Amygdala (tissue), 56 donors: ENCODE results near the gene FGF6.
"Not testable (repeated sequence)": the region's sequence is repeated elsewhere in the genome, so short reads cannot be mapped to it uniquely, and the experiment has no call there.

Experiments
- DNase-seq, 56 donors: peaks; one replicate each; lab custom pipeline; 2025; lab: John Stamatoyannopoulos, UW

Gene FGF6

DNA sequence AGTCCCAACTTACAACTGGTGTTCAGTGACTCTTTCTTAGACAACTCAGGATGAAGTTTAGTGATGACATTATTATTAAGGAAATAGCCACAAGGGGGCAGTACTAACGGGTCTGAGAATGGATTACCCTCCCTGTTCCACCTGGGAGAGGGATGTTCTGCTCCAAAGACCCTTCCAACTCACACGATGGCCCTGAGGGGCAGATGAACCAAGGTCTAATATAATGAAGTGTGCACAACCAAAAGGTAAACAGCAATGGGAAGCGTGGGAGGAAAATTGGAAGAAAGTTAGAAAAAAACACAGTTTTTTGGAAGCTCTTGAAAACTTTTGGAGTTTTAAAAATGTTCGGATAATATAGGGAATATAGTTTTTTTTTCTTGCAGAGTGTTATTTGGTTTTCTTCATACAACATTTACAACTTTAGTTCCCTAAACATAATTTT, 24.0 kb downstream of the FGF6 start:
- peak in 2 of 56 donors; percentile 3 to 13 for DNase-seq

DNA sequence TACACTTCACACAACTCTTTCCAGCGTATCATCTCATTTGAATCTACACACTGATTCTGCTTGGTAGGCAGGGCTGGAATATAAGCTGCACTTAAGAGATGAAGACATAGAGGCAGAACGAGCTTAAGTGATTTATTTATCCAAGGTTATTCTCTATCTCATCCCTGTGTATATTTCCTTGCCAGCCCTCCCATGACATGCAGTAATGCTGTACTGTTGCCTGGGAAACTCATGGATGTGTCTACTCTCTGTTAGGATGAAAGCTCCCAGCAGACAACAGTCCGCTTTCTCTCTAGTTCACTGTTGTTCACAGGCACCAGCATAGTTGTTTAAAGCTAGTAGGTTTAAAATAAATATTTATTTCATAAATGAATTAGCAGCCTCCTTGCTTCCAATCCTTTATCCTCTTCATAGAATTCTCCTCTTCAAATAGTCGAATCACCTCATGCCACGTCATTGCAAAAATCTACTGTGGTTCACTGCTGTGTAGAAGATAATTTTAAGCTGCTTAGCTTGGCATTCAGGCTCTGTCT, 25.4 kb downstream of the FGF6 start:
- DNase-seq, result no peak

DNA sequence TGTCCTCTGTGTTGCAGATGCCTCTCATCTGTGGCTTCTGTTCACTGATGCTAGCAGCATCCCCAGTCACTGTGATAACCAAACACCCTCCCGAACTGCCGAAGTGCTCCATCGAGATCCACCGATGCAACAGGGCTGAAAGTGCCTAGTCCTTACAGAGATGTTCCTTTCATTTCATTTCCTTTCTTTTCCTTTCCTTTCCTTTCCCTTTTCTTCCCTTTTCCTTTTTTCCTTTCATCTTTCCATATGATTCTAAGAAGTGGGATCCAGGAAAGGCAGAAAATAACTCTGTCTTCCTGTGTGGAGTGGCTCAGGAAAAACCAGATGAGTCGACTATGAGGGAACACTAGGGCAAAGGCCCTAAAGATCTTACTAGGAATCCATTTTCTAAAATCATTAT, 26.7 kb downstream of the FGF6 start:
- DNase-seq, result no peak

DNA sequence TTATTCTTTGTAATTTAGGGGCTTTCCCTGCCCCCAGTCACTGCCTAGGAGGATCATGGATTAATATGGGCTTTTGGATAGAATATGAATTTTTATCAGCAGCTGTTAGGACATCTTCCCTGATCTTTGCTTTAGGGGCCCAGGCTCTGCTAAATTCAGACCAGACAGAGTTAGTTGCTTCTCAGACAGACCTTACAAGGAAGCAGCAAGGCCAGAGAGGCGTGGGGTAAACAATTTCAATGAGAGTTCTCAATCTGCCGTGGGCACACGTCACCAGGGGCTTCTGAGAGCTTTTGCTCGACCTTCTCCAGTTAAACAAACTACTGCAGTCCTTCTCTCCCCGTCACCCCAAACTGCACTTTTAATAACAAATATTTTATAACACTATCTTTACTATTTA, 27.7 kb downstream of the FGF6 start:
- DNase-seq, result no peak

DNA sequence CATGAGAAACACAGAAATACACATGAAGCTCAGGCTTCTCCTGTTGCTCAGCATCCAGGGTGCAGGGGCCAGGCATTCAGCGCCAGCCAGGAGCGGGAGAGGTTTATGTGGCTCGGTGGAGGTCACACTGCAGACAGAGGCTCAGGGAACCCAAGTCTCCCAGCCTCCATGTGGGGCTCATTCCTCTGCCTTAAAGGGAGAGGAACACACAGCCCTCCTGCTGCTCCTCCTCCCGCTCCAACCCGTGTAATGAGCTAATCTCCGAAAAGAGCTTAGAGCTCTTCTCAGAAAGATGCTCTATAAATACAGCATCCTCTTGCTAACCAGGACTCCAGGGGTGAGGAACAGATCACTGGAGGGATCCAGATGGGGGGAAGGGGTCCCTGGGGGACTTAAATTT, 28.2 kb downstream of the FGF6 start:
- DNase-seq, result no peak

DNA sequence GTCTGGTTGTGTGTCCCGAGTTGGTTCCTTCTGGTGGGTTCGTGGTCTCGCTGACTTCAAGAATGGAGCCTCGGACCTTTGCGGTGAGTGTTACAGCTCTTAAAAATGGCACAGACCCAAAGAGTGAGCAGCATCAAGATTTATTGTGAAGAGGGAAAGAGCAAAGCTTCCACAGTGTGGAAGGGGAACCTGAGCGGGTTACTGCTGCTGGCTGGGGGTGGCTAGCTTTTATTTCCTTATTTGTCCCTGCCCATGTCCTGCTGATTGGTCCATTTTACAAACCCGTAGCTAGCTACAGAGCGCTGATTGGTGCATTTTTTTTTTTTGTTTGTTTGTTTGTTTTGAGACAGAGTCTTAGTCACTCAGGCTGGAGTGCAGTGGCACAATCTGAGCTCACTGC, 29.3 kb downstream of the FGF6 start:
- no peak for DNase-seq

DNA sequence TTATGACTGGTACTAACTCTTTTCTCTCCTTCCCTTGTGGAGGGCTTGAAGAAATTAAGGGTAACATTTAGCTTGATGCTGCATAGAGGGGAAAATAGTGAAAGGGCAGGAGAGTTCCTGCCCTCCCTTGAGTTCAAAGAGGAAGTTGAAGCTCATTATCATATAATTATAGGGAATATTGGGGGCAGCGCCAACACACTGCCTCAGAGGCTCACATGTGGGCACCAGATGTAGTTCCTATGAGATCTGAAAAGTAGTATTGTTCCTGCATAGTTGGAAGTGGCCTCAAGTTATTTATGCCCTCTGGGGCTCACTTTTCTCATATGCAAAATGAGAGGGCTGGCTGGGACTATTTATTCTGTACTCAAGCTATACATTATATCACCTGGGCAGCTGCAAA, 33.1 kb downstream of the FGF6 start:
- no peak for DNase-seq

DNA sequence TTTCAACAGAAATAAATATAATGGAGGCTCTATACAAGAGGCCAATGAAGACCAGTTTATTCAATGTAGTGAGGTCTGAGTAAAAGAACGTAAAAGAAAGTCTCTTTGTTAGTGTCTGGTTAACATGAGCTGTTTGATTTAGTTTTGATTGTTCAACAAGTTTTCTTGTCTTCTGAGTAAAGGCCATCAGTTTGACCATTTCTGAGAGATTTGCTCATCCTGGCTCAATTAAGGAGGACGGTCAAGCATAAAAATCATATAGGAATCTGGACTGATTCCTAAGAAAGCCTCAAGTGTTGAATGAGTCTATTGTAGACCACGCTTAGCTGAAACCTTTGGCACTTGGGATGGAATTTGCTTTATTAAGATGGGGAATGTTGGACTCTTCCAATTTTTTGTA, 33.6 kb downstream of the FGF6 start:
- DNase-seq, result no peak

DNA sequence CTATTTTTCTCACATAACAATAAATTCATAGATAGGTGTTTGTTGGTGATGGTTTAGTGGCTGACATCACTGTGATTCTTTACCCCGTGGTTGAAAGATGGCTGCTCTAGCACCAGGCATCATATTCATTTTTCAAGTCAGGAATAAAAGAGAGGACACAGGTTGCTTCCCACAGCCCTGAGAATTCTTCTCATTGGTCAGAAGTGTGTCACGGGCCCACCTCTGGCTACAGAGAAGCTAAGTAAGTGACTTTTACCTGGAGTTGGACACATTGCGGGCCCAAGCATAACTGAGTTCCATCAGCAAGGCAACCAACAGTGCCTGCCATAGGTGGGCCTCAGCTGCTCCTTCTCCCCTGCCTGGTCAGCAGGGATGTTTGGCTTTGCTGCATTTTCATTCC, 38.5 kb downstream of the FGF6 start:
- DNase-seq, result no peak

DNA sequence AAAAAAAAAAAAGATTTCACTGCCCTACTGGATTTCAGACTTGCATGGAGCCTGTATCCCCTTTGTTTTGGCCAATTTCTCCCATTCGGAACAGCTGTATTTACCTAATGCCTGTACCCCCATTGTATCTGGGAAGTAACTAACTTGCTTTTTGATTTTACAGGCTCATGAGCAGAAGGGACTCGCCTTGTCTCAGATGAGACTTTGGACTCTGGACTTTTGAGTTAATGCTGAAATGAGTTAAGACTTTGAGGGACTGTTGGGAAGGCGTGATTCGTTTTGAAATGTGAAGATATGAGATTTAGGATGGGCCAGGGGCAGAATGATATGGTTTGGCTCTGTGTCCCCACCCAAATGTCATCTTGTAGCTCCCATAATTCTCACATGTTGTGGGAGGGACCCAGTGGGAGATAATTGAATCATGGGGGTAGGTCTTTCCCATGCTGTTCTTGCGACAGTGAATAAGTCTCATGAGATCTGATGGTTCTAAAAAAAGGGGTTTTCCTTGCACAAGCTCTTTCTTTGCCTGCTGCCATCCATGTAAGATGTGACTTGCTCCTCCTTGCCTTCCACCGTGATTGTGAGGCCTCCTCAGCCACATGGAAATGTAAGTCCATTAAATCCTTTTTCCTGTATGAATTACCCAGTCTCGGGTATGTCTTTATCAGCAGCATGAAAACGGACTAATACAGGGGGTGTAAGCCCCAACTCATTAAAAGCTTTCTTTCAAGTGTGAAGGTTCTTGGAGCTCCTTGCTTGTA, 40.6 kb downstream of the FGF6 start:
- not testable (repeated sequence) for DNase-seq

DNA sequence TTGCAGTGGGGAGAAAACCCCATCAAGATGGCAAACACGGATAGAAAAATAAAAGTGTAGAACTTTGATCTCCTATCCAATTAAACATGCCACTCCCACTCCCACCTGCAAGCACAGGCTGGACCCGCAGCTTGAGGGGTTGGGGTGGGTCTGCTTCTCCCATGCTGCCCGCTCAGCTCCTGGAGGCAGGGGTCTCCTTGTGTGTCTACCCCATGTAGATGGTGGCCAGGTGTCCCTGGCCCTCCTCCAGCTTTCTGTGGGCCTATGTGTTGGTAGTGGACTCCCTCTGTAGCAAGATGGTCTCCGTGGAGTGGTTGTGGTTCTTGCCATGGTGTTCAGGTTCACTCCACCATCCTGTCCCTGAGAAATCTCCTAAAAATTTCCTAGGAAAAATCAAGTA, 42.6 kb downstream of the FGF6 start:
- no peak for DNase-seq

DNA sequence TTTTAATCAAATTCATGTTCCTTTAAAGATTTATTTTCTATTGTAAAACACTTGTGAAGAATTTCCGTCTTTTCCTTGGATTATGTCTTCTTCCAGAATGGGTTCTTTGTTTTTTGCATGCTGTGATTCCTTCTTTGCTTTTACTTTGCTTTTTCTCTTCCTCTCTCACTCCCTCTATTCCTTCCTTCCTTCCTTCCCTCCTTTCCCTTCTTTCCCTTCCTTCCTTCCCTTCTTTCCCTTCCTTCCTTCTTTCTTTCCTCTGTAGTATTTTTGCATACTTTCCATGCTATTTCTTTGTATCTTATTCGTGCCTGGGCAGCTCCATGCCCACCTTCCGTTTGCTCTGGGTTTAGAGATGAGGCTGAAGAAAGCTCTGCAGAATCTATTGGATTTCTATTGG, 44.5 kb downstream of the FGF6 start:
- DNase-seq, result no peak

DNA sequence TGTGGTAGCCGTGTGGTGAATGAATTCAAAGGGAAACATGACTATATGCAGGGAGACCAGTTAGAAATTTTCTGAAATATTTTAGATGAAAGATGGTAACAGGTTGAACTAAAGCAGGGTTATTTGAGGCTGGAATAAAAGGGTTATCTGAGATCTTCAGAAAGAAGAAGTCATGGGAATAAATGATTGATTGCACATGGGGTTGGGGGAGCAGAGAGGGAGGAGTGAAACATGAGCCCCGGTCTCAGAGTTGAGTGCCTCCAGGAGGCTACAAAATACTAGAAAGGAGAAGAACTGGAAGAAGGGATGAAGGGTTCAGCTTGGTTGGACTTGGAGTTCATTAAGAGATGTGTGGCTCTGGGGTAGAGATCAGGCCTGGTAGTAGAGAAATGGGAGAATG, 49.8 kb downstream of the FGF6 start:
- no peak for DNase-seq

DNA sequence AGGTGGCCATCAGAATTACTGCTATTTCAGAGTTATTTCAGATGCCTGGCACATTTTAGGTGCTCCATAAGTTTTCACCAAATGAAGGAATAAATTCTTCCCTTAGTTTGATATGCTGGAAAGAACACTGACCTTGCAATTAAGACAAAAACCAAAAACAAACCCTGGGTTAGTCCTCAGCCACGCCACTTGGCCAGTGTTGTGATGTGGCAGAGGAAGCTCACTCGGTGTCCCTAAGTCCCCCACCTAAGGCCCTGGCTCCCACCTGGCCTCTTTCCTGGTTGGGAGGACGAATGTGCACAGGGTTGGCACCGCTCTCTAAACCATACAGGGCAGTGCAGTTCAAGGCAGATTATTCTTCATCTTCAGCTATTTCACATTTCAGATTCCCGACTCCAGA, 52.4 kb downstream of the FGF6 start:
- no peak for DNase-seq

DNA sequence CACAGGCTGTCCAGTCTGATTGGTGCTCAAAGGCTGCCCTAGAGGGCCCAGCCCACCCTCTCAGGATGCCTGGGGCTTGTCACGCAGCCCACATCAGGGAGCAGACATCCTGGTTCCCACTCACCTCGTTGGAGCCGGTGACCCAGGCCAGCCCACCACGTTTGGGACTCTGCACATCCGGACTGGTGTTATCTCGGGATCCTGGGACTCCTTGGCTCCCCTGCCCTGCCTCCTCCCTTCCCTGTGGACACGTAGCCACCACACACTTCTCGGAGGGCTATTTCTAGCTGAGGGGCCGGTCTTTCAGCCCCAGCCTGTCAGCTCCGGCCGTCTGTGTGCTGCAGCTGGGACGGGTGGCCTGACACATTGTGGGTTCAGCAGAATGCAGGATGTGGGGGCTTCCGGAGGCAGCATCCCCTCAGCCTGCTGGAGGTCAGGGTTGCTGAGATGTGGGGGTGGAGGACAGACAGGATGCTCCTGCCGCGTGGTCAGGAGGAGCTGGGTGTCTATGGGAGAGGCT, 53.3 kb downstream of the FGF6 start:
- no peak for DNase-seq

DNA sequence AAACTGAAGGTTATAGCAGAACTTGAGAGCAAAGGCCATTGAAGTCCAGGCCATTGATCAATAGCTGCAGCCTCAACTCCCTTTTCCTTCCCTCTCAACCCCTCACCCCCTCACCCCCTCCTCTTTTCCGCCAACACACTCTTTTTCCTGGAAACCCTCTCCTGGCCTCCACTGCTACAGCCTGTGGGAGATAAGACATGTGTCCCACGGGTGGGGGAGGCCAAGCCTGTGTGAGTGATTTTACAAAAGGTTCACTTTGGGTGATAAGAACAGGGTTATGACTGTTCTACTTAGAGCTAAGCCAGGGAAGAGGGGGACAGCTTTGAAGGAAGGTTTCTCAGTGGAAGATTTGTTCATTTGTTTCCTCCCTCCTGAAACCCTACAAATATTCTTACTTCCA, 57.0 kb downstream of the FGF6 start:
- no peak for DNase-seq

DNA sequence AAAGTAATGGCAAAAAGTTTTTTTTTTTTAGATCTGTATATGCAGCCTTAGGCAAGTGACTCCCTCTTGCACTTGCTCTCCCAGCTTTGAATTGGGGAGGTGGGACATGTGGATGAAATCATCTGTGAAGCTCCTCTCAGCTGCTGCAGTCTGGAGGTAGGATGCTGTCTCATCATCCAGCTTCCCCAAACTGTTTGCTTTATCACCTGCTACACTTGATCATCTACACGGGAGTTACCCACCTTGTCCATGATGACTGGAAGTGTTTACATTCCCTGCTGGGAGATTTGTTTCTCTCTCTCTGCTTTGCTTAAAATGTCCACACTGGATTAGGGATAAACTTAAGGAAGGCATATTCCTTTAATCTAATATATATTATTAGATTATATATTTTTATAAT, 57.6 kb downstream of the FGF6 start:
- no peak for DNase-seq

DNA sequence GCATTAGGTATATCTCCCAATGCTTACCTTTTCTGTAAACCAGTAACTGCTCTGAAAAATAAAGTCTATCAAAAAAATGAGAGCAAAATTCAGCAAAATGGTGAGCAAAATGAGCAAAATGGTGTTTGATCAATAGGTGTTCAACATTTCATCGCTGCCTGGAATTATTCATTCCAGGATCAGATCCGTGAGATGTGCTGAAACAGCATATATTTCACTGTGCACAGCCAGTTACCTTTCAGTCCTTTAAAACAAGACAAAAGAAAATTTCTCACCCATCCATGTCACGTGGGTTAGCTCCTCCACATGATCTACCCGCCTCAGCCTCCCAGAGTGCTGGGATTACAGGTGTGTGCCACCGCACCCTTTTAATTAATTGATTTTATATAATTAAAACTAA, 58.0 kb downstream of the FGF6 start:
- no peak for DNase-seq

DNA sequence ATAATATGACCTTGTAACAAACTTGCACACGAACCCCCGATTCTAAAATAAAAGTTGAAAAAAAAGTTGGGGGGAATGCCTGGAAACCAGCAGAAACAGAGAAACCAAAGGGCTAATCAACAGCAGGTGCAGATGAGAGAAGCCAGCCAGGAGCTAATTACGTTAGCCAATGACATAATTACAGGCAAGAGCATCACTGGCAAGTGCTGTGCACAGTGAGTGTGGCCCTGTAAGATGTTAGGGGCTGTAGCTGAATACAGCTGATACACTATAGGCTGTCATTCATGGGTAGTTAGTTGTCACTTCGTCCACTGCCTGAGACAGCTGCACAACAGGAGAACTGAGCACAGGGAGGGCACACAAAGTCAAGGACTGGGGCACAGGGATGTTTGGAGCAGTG, 58.8 kb downstream of the FGF6 start:
- DNase-seq, result no peak
